HS-27A (cell line): ENCODE data around the gene NAALADL1.
"Not testable (repeated sequence)": the region's sequence is repeated elsewhere in the genome, so short reads cannot be mapped to it uniquely, and the experiment has no call there.

Experiments used
- DNase-seq: peaks from one replicate; pipeline ENCODE4 v3.0.0-alpha.2; 2012; ENCODE audit warnings: low read depth, missing footprints

The NAALADL1 gene

DNA sequence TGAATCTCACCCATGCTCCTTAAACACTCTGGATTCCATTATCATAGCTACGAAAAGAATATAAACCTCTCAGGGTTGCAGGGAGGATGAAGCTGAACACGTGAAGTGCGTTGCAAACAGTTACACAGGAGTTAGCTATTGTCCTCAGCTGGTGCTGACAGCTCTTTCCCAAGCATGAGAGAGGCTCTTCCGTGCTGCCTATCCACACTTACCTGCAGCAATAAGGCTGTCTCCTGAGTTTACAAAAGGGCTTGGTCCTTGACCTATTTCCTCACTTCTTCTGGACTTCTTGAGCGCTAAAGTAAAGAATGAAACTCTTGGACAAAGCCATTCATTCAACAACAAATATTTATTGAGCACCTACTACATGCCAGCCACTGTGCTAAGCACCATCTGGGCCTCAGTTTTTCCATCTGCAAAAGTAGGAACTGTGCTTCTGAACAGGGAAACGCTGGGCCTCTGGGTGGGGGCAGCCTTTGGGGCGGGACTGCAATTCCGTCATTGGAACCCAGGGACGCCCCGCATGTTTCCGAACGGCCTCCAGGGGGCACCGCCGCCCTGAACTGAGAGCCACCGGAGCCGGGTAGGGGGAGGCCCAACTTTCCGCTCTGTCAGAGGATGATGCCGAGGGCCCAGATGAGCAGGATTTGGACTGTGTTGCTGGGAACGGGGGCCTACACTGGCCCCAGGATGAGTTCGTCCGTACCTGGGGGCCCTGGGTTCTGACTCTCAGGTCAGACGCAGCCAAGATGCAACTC, 45.0 kb downstream of the NAALADL1 start:
- peak; percentile 79 for DNase-seq

DNA sequence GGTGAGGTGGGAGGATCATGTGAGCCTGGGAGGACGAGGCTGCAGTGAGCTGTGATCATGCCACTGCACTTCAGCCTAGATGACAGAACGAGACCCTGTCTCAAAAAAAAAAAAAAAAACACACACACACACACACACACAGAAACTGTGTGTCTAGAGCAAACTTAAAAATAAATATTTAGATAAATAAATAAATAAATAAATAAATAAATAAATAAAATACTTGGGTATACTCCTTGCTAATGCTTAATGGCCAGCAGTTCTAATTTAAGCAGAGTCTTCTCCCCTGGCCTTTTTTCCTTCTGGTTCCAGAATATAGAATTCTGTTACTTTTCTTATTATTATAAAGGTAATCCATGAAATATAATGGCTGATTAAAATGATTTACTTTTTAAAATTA, 49.5 kb downstream of the NAALADL1 start:
- DNase-seq = no peak

DNA sequence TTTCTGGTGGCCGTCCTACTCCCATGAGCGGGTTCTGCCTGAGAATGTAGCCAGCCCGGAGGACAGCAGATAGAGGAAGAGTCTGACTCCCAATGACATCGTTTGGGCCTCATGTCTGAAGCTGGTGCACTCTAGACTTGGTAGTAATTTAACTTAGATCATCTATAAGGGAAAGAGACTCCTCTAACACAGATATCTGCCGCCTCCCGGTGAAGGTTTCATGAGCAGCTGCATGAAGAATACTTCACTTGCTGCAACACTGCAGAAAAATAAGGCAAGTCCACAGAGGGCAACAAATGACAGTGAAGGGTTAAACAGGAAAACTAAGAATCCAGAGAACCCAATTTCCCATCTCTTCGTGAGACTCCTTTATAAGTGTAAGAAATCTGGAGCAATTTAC, 50.3 kb downstream of the NAALADL1 start:
- DNase-seq = no peak

DNA sequence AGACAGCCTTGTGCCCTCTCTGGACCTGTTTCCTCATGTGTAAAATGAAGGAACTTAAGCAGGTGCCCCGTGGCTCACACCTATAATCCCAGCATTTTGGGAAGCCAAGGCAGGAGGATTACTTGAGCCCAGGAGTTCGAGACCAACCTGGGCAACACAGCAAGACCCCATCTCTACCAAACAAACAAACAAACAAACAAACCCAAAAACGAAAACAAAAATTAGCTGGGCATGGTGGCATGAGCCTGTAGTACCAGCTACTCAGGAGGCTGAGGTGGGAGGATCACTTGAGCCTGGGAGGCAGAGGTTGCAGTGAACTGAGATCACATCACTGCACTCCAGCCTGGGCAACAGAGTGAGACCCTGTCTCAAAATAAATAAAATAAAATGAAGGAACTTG, 54.4 kb downstream of the NAALADL1 start:
- DNase-seq = not testable (repeated sequence)

DNA sequence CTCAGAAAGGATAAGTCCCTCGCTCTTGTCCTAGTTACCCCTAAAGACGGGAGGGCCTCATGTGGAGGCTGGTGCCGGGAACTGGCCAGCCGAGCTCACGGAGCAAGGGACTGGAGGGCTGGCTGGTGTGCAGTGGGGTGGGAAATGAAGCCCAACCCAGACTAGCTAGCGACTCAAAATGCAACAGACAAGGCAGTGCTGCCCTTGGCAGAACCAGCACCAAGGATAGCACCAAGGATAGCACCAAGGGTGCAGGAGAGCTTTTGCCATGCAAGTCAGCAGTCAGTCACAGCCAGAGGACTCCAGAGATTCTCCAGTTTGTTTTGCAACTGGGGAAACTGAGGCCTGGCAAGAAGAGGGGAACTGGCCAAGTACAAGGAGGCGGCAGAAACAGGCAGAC, 55.1 kb downstream of the NAALADL1 start:
- DNase-seq = no peak

DNA sequence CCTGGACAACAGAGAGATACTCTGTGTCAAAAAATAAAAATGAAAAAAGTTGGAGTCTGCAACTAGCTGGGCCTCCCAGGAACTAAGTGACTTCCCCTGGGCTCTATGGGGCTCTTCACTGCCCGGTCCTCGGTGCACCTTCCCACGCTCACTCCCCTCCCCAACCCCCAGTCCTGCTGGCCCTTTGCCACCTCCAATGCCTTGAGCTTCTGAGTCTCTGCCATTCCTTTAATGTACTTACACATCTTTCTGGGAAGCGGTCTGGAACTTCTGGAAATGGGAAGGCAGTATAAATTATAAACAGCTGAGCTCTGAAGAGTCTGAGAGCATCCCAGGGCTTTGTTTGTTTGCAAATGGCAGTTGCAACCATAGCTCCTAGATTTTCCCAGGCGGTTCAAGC, 55.6 kb downstream of the NAALADL1 start:
- no peak for DNase-seq

DNA sequence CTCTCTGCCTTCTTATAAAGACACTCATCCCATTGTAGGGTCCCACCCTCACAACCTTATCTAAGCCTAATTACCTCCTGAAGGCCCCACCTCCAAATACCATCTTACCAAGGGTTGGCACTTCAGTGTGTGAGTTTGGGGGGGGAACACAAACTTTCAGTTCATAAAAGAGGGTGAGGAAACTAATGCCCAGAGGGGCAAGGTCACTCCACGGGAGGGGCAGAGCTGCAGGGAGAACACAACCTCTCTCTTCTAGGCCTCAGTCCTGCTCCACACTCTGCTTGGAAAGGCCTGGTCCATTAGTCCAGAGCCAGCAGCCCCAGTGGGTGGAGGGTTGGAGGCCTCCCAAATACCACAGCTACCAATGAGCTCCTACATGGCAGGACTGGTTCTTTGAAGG, 58.9 kb downstream of the NAALADL1 start:
- no peak for DNase-seq

GRCh38 chr11:64998690-64999431, 59.5 kb downstream of the NAALADL1 start:
- DNase-seq = no peak

DNA sequence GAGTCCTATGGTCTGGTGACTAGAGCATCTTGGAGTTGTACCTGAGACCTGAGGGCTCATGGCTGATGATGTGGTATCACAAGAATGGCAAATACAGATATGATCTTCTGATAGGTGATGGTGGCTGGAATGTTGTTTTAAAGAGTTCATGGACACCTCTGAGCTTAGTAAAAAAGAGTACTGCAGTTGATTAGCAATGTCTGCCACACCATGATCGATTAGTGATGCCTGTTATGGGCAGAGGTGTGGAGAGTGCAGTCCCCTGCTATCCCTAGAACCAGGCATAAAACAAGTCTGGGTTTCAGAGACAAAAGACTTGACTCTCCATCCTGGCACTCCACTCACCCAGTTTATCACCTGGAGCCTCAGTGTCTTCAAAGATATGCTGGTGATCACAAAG, 60.2 kb downstream of the NAALADL1 start:
- DNase-seq = no peak

- DNase-seq = peak; percentile 40
Measured at GRCh38 chr11:64996710-64997380, 61.5 kb downstream of the NAALADL1 start, which contains the start of gene BATF2. TSS of gene BATF2 (minus strand) at chr11:64996971. CDS start at chr11:64996914, 57 bp downstream.

DNA sequence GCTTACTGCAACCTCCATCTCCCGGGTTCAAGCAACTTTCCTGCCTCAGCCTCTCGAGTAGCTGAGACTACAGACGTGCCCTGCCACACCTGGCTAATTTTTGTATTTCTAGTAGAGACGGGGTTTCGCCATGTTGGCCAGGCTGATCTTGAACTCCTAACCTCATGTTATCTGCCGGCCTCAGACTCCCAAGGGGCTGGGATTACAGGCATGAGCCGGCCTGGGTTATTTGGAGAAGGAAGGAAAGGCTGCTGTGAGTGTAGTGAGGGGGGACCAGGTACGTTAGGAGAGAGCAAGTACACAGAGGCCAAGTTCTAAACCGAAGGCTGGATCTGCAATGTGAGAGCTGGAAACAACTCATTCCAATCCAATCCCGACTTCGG, 62.0 kb downstream of the NAALADL1 start:
- DNase-seq = no peak
